Germinal center (tissue), 1 donor: Measurements from ENCODE around the gene UBASH3A.

Experiments used
- DNase-seq: peaks from one replicate; pipeline ENCODE4 v3.0.0; 2012; ENCODE audit warnings: mixed read lengths, low spot score

Gene UBASH3A

DNA sequence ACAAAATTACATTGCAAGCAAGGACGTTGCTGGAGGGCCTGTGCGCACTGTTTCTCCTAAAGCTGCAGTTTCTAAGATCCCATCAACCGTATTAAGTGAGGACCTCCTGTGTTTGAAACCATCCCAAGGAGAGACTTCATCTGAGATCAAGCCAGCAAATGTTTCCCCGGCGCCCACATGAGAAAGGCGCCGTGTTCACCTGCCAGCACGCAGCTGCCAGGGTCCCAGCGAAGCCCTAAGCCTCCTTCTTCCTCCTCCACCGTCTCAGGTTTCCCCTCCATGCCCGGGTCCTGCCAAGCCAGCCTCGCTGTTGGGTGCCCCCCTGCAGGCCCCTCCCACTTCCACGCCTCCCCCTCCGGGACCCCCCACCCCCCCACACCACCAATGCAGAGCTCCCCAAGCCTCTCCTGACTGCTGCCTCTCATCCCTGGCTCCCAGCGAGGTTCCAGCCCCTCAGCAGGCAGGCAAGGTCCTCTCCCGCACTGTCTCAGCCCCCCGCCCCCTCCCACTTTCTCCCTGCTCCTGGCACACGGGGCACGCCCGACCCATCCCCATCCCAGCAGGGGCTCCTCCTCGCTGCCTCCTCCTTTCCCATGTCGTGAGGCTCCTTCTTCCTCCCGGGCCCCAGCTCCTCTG lies 28.7 kb upstream of the UBASH3A start:
- no peak for DNase-seq

- DNase-seq, result no peak
Observed at GRCh38 chr21:42375506-42375905, 28.2 kb upstream of the UBASH3A start.

DNA sequence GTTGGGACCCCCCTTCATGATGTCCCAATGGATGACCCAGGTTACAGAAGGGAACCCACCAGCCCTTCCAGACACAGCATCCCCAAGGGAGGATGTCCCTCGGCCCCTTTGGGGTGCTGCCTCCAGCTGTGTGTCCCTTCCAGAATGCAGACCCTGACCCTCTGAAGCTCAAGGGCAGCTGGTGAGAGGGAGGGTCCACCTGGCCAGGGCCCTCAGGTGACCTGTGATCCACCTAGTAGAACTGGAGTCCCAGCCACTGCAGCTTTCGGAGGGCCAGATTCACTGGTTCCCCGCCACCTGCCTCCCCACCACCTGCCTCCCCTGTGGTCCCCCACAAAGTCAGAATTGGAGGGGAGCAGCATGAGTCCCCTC lies 27.8 kb upstream of the UBASH3A start:
- DNase-seq, result no peak

- DNase-seq, result no peak
Observed at GRCh38 chr21:42376338-42376982, 27.2 kb upstream of the UBASH3A start.

GRCh38 chr21:42377211-42377950 lies 26.3 kb upstream of the UBASH3A start:
- no peak for DNase-seq

GRCh38 chr21:42377951-42378340 lies 25.8 kb upstream of the UBASH3A start:
- DNase-seq, result no peak

DNA sequence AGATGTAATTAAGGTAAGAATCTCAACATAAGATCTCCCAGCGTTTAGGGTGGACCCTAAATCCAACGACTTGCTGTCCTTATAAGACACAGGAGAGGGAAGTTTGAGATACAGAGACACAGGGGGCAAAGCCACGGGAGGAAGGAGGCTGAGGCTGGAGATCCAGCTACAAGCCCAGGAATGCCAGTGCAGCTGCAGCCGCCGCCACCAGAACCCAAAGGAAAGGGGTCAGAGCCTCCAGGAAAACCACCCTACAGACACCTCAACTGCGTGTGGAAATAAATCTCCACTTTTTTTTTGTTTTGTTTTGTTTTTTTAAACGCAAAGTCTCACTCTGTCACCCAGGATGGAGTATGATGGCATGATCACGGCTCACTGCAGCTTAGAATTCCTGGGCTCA lies 25.3 kb upstream of the UBASH3A start:
- DNase-seq, result no peak

GRCh38 chr21:42379426-42380215 lies 24.1 kb upstream of the UBASH3A start:
- peak; percentile 64 for DNase-seq

DNA sequence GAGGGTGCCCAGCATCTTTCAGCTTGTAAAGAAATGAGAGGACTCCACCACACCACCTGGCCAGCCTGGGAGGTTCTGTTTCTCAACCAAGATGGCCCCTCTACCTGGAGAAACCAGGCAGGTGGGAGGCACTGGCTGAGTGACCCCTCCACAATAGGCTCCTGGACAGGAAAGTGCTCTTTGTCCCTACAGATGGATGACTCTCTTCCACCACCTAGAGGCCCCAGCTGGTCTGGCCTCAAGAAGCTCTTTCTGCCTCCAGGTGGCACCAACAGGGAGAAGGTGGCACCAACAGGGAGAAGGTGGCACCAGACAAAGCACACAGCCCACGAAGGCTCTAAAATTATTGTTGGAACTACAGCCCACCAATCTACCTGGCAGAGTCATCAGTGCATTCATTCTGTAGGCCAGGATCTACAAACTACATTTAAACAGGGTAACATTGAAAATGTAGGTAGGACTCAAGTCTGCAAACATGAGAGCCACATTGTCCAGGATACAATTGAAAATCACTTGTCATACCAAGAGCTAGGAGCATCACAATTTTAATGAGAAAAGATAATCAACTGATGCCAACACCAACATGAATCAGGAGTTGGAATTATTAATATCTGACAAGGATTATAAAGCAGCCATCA lies 22.2 kb upstream of the UBASH3A start:
- DNase-seq, result peak; percentile 55

- no peak for DNase-seq
Observed at GRCh38 chr21:42382915-42383314, 20.8 kb upstream of the UBASH3A start.

DNA sequence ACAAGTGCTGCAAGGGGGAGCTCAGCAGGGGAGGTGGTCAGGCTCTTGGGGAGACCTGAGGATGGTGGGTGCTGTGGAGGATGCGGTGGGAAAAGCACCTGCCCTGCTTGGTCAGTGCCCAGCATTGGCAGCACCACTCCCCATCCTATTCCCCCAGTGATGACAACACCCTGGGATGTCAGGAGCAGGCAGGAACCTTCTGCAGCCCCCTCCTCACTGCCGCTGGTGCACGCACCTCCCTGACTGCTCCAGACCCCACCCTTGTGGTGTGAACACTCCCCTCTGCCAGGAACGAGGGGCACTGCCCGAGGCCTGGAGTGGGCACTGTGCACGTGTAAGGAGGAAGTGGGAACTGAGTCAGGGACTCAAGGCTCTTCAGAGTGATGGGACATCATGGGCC lies 20.4 kb upstream of the UBASH3A start:
- DNase-seq, result no peak

DNA sequence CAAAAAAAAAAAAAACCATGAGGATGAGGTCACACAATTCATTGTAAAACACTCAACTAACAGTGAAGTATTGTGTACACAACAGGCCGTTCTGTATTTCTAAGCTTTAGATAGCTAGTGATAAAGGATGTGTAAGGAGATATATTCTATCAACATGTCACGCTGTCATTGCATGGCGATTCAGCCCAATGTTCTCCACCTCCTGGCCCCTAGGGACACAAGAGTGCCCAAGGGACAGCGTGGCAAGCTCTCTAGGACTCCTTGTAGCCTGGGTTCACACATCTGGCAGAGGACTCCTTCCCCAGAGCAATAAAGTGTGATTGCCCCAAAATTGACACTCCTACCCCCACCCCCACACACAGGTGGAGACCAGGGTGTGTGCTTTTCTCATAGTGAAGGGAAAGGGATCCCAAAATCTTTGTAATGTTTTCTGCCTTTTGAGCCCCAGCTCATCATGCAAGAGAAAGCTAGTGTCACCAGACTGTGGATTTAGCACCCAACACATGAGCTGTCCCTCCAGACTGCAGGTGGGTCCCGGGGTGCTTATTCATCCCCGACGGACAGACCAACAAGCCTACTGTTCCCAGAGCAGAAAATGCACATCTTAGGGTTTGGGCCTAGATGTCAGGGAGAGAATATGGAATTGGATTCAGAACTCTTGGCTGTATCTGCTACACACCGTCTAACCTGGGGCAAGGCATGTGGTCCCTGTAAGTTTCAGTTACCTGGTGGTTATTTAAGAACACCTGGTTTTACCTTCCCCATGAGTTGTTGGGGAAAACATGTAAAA lies 19.4 kb upstream of the UBASH3A start:
- no peak for DNase-seq

- DNase-seq, result no peak
Observed at GRCh38 chr21:42384989-42385388, 18.7 kb upstream of the UBASH3A start.

- DNase-seq, result no peak
Observed at GRCh38 chr21:42385619-42386018, 18.1 kb upstream of the UBASH3A start.

GRCh38 chr21:42386034-42386591 lies 17.6 kb upstream of the UBASH3A start:
- no peak for DNase-seq

- DNase-seq, result no peak
Observed at GRCh38 chr21:42387164-42387563, 16.5 kb upstream of the UBASH3A start.

DNA sequence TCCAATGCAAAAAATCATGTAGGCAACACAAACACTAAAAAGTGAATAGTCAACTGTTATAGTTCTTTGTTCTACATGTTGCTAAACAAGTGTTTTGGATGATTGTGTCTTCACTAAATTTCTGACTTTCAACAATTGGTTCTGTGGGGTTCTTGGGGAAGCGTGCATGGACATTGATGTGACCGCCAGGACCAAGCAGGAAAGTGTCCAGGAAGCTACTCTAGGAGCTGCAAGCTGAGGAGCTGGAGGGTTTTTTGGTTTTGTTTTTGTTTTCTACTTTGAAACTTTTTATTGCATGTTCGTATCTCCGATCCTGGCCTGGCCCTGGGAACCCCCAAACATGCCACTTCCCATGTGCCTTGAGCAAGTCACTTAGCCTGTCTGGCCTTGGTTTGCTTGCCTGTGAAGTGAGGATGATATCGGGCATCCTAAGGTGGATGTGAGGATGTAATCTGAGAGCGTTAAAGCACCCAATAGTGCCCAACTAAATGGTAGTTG lies 15.8 kb upstream of the UBASH3A start:
- no peak for DNase-seq

DNA sequence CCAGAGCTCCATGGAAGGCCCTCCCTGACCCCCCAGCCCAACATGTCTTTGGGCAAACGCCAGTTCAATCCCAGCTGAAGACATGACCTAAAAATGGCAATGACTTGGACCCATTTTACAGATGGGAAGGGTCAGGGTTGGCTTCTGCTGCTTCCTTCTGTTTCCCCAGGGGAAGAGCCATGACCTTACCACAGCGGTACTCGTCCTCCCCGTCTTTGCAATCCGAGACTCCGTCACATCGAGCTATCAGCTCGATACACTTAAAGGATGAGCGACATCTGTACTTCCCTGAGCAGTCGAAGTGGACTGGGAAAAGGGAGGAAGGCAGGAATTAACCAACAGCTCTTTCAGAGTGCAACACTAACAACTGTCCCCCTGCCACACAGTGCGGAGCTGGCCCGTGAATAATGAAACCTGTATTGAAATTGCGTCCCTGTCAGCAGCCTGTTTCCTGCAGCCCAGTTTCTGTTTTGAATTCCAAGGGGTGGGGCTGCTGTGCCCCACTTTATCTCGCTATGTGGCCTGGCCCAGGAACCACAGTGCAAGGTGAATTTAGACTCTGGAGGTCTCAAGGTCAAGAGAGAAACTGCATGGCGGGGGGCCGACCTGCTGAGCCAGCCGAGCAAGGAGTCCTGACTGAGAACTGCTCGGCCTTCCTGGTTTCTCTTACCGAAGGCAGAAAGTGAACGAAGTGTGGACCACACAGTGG lies 14.8 kb upstream of the UBASH3A start:
- DNase-seq, result no peak

DNA sequence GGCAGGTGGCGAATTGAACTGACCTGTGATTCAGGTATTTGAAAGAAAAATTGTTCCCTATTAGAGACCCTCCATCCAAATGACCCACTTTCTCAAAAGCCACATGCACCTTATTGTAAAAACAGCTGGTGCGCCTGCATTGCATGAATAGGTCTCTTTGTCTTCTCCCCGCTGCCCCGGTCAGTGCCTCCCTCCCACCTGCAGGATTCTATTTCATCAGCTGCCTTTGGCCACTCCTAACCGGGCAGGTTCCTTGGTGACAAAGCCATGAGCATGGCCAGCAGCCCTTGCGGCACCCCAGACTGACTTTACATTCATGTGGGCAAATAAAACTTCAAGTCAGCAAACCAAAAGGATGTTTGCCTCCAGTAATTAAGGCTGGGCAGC lies 14.3 kb upstream of the UBASH3A start:
- no peak for DNase-seq

DNA sequence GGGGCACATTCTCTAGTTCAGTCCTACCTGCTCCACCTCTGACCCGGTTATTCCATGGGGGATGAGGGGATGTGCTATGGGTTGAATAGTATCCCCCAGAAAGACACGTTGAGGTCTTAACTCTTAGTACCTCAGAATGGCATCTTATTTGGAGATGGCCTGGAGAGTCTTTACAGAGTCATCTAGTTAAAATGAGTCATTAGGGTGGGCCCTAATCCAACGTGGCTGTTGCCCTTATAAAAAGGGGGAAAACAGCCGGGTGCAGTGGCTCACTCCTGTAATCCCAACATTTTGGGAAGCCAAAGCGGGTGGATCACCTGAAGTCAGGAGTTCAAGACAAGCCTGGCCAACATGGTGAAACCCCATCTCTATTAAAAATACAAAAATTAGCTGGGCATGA lies 13.5 kb upstream of the UBASH3A start:
- no peak for DNase-seq
